ENCODE measurements around the gene RIN1.

GRCh38 chr11:66315921-66316811, 20.1 kb downstream of the RIN1 start:
- TF ChIP-seq CTCF (conservative IDR thresholded peaks at IDR 0.05; ENCODE audit: low read depth in 2 of 2) (no peak), NANOG (IDR thresholded peaks at IDR 0.05; ENCODE audit: borderline replicate concordance) (no peak)
